ENCODE data around the gene COL6A3. TPM values are rescaled to one million over a fixed set of nuclear protein-coding genes. Genes with fewer than 3 reads are reported as not detected.
A peak's percentile ranks its signal among the peaks of the same experiment; 100 is the strongest.

Gene COL6A3
- 119 TPM for total RNA-seq
- long read RNA-seq, partial matches to known transcripts = 63 of 78 reads
- long read RNA-seq, other reads (novel, unspliced or antisense) = 15 of 78 reads

DNA sequence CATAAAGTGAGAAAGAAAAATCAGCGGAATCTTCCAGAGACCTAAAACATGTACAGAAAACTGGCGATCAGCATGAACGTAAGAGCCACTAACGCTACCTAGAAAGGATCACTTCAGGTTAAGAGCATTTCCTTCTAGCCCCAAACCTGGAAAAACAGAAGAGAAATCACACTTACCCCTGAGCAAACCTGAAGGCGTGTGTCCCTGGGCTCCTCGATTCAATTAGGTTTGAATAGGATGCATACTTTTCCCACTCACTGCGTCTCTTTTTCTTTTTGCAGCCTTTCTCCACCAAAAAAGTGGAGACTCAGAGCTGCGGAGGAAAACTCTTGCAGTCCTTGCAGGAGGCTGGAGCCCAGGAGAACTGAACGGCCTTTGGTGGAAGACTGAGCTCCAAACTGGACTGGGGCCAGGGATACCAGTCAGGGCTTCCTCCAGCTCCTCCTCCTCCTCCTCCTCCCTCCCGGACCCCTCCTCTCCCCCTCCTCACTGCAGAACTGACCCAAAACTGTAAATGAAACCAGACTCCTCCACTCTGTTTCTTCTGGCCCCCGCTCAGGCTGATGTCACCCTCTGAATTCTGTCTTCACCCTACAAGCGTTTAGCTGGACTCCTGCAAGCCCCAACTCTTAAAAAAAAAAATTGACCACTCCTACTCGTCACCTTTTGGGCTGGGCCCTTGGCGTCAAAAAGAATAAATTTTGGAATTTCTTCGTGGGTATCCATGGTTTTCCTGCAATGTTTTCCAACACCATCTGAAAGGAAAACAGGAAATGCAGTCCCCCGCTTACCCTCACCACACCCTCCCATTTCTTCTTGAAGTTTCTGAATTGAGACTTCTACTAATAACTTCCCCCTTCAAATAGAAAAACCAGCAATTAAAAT lies at the start of gene COL6A3:
Gene COL6A3 (minus strand): TSS at position 388 of the 885 bp plus-strand sequence. CDS start 17,347 bp downstream, outside the sequence.
- DNase-seq = no peak
- Histone ChIP-seq H3K27ac (peak within 1 kb of the TSS; percentile 73), H3K36me3 (no peaks in the 10 kb centered on the region), H3K27me3 (no peaks in the 10 kb centered on the region), H3K4me1 (no peaks in the 10 kb centered on the region), H3K9me3 (no peaks in the 10 kb centered on the region), H3K4me3 (peak within 1 kb of the TSS; percentile 40)
- no peak for TF ChIP-seq CTCF (IDR thresholded peaks at IDR 0.05)
- intact Hi-C loops (cut with DNase I) = no loop called here
- peak; percentile 42 for ATAC-seq

- no peak overlapping the region for H3K4me3 ChIP-seq
- intact Hi-C loops (cut with DNase I) = no loop called here
- no peaks in the 10 kb centered on the region for H3K4me1 ChIP-seq
- H3K27me3 ChIP-seq = no peaks in the 10 kb centered on the region
- no peaks in the 10 kb centered on the region for H3K9me3 ChIP-seq
- no peak overlapping the region for H3K27ac ChIP-seq
- H3K36me3 ChIP-seq = no peaks in the 10 kb centered on the region
- no peak for TF ChIP-seq CTCF (IDR thresholded peaks at IDR 0.05)
- DNase-seq (no peak), ATAC-seq (peak; percentile 37)
Measured at GRCh38 chr2:237459741-237460174, 45.8 kb upstream of the COL6A3 start.

DNA sequence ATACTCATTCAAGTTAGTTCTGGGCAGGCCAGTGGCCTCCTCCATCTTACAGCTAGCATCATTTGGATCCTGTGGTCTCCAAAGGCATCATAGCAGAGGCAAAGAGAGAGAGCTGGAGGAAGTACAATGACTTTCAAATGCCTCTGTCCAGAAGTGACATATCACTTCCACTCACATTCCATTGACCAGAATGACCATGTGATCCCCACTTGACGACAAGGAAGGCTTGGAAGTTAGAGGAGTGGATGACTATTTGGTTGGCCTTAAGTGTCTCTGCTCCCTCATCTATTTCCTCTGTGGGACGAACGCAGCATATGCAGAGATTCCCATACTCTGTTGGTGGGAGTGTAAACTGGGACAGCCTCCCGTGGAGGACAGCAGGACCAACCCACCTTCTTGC lies 45.3 kb upstream of the COL6A3 start:
- intact Hi-C loops (cut with DNase I) = no loop called here
- Histone ChIP-seq H3K9me3 (no peaks in the 10 kb centered on the region), H3K27ac (no peak overlapping the region), H3K4me1 (no peaks in the 10 kb centered on the region), H3K4me3 (no peak overlapping the region), H3K36me3 (no peaks in the 10 kb centered on the region), H3K27me3 (no peaks in the 10 kb centered on the region)
- DNase-seq (no peak), ATAC-seq (peak; percentile 14)
- no peak for TF ChIP-seq CTCF (IDR thresholded peaks at IDR 0.05)

- no peak for TF ChIP-seq CTCF (IDR thresholded peaks at IDR 0.05)
- Histone ChIP-seq H3K27ac (no peak overlapping the region), H3K9me3 (no peaks in the 10 kb centered on the region), H3K36me3 (no peaks in the 10 kb centered on the region), H3K4me1 (no peaks in the 10 kb centered on the region), H3K27me3 (no peaks in the 10 kb centered on the region), H3K4me3 (no peak overlapping the region)
- intact Hi-C loops (cut with DNase I) = no loop called here
- DNase-seq = no peak
- ATAC-seq = no peak
Measured at GRCh38 chr2:237458519-237458918, 44.6 kb upstream of the COL6A3 start.

- intact Hi-C loops (cut with DNase I) = no loop called here
- H3K4me3 ChIP-seq = no peak overlapping the region
- no peaks in the 10 kb centered on the region for H3K36me3 ChIP-seq
- no peaks in the 10 kb centered on the region for H3K4me1 ChIP-seq
- no peaks in the 10 kb centered on the region for H3K27me3 ChIP-seq
- no peak for ATAC-seq
- TF ChIP-seq CTCF (IDR thresholded peaks at IDR 0.05) = no peak
- H3K27ac ChIP-seq = no peak overlapping the region
- no peaks in the 10 kb centered on the region for H3K9me3 ChIP-seq
- no peak for DNase-seq
Measured at GRCh38 chr2:237457388-237457941, 43.5 kb upstream of the COL6A3 start.

Measured in upper lobe of right lung (tissue), 1 donor.